ENCODE results near the gene CDHR4.
"Not testable (repeated sequence)": the region's sequence is repeated elsewhere in the genome, so short reads cannot be mapped to it uniquely, and the experiment has no call there.

GRCh38 chr3:49776101-49776500, 23.6 kb downstream of the CDHR4 start:
- not testable (repeated sequence) for TF ChIP-seq CTCF (IDR thresholded peaks at IDR 0.05); POLR2A (IDR thresholded peaks at IDR 0.05); POLR2AphosphoS5 (IDR thresholded peaks at IDR 0.05; ENCODE audit: insufficient read depth in 1 of 2, low read depth in 1 of 2)

Data from vagina (tissue), 2 donors.